DOHH2 (cell line): Measurements from ENCODE around the gene SPIN1.

Experiments used
- H3F3A ChIP-seq: fragments of 200-600 bp; sonication (generic), shearing (Covaris generic); 2 replicates; pipeline ENCODE4 v1.6.0; 2016; ENCODE audit warnings: antibody characterized with exemption, mild to moderate bottlenecking; ENCODE audit not compliant: control insufficient read depth, insufficient read depth
- H3K27ac ChIP-seq: fragments of 200-600 bp; sonication (generic); 2 replicates; pipeline ENCODE4 v1.5.1; 2014; ENCODE audit warnings: low read depth, mild to moderate bottlenecking, low read length, moderate library complexity
- H3K27me3 ChIP-seq: fragments of 200-600 bp; sonication (generic); 2 replicates; pipeline ENCODE4 v1.6.1; 2014; ENCODE audit warnings: mild to moderate bottlenecking, low read length, mixed read lengths; ENCODE audit not compliant: control insufficient read depth
- H3K36me3 ChIP-seq: fragments of 200-600 bp; sonication (generic); 2 replicates; pipeline ENCODE4 v1.6.1; 2014; ENCODE audit warnings: mild to moderate bottlenecking, low read length, moderate library complexity, mixed read lengths; ENCODE audit not compliant: control insufficient read depth
- H3K4me1 ChIP-seq: fragments of 200-600 bp; sonication (generic); 2 replicates; pipeline ENCODE4 v1.6.1; 2014; ENCODE audit warnings: mild to moderate bottlenecking, low read length, mixed read lengths; ENCODE audit not compliant: control insufficient read depth
- H3K4me2 ChIP-seq: fragments of 200-600 bp; sonication (generic); 2 replicates; pipeline ENCODE4 v1.6.0; 2014; ENCODE audit warnings: mild to moderate bottlenecking, low read length, moderate library complexity
- H3K4me3 ChIP-seq: fragments of 200-600 bp; sonication (generic); 2 replicates; pipeline ENCODE4 v1.5.1; 2014; ENCODE audit warnings: mild to moderate bottlenecking, low read length, mixed read lengths
- H3K79me2 ChIP-seq: fragments of 200-600 bp; sonication (generic); 2 replicates; pipeline ENCODE4 v1.6.1; 2014; ENCODE audit warnings: mild to moderate bottlenecking, low read length, mixed read lengths; ENCODE audit not compliant: control insufficient read depth
- H3K9me2 ChIP-seq: fragments of 200-600 bp; sonication (generic); replicated peaks from 2 replicates; pipeline ENCODE4 v1.6.1; 2014; ENCODE audit warnings: mild to moderate bottlenecking, low read length, mixed read lengths; ENCODE audit not compliant: control insufficient read depth
- H3K9me3 ChIP-seq: fragments of 200-600 bp; sonication (generic); 2 replicates; pipeline ENCODE4 v1.6.1; 2014; ENCODE audit warnings: antibody characterized with exemption, low read length, mixed read lengths; ENCODE audit not compliant: control insufficient read depth, insufficient read depth
- H4K20me1 ChIP-seq: fragments of 200-600 bp; sonication (generic); 2 replicates; pipeline ENCODE4 v1.6.0; 2014; ENCODE audit warnings: low read depth, mild to moderate bottlenecking, antibody characterized with exemption, low read length, moderate library complexity; ENCODE audit not compliant: control insufficient read depth, insufficient read depth
- EZH2phosphoT487 ChIP-seq: fragments of 200-600 bp; sonication (generic); IDR thresholded peaks from 2 replicates; pipeline ENCODE4 v1.6.1; 2017; ENCODE audit warnings: borderline replicate concordance, mild to moderate bottlenecking, antibody characterized with exemption, low read length, moderate library complexity, mixed read lengths
- TF ChIP-seq, protein P1 (sequence below): fragments of 200-600 bp; sonication (generic); IDR thresholded peaks from one replicate; pipeline ENCODE4 v1.5.1; 2014; ENCODE audit warnings: antibody characterized with exemption, mild to moderate bottlenecking, low read depth, low read length; ENCODE audit not compliant: poor library complexity, severe bottlenecking

SPIN1 gene

DNA sequence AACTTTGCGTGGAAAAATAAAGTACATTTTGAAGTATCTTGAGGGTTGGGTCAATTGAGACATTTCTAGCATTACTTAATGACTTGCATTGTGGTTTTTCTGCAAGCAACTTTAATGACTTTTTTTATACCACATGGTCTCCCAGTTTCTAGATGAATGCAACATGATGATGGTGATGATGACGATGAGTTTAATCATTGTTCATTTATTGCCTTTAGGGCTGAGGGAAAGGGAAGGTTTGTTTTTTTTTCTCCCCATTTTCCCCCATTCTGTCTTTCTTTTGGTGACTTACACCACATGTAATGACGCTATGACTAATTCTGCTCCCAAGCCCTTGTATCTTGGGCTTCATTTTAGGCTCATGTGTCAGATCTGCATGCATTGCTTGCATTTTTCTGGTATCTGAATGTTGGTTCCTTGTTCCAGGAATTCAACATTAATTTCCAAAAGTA, 89.1 kb downstream of the SPIN1 start:
- H3K27me3 ChIP-seq, result no peaks in the 10 kb centered on the region
- TF ChIP-seq, protein P1, sequence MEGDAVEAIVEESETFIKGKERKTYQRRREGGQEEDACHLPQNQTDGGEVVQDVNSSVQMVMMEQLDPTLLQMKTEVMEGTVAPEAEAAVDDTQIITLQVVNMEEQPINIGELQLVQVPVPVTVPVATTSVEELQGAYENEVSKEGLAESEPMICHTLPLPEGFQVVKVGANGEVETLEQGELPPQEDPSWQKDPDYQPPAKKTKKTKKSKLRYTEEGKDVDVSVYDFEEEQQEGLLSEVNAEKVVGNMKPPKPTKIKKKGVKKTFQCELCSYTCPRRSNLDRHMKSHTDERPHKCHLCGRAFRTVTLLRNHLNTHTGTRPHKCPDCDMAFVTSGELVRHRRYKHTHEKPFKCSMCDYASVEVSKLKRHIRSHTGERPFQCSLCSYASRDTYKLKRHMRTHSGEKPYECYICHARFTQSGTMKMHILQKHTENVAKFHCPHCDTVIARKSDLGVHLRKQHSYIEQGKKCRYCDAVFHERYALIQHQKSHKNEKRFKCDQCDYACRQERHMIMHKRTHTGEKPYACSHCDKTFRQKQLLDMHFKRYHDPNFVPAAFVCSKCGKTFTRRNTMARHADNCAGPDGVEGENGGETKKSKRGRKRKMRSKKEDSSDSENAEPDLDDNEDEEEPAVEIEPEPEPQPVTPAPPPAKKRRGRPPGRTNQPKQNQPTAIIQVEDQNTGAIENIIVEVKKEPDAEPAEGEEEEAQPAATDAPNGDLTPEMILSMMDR, result no peak
- no peak for TF ChIP-seq EZH2phosphoT487
- H3K4me3 ChIP-seq, result no peak overlapping the region
- H3K4me1 ChIP-seq, result no peaks in the 10 kb centered on the region
- H3K9me2 ChIP-seq, result no peaks in the 10 kb centered on the region
- peaks cover 13% of the 10 kb centered on the region; the same call in 1 of the 2 replicates for H3K36me3 ChIP-seq
- no peak overlapping the region for H3K4me2 ChIP-seq
- no peaks in the 10 kb centered on the region for H4K20me1 ChIP-seq
- no peaks in the 10 kb centered on the region for H3K9me3 ChIP-seq
- no peaks in the 10 kb centered on the region for H3F3A ChIP-seq
- no peak overlapping the region for H3K27ac ChIP-seq
- H3K79me2 ChIP-seq, result no peaks in the 10 kb centered on the region

DNA sequence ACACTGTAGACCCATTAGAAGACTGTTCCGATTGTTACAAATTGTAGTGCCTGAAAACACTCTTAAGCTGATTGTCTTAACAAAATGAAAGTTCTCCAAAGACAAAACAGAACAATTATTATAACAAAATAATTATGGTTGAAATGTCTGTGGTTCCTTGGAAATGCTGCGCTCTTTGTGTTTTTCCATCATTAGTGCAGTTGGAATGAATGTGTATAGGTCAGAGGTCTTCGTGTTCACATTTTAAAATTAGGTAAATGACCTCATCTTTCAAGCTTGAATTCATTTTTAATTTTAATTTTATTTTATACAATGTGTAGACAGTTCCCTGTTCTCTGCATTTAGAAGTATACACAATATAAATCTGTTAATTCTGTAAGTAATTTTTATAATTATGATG, 90.0 kb downstream of the SPIN1 start:
- no peaks in the 10 kb centered on the region for H3K27me3 ChIP-seq
- no peaks in the 10 kb centered on the region for H3K9me2 ChIP-seq
- H3K4me3 ChIP-seq, result no peak overlapping the region
- peaks cover 13% of the 10 kb centered on the region; the same call in 1 of the 2 replicates for H3K36me3 ChIP-seq
- H3F3A ChIP-seq, result no peaks in the 10 kb centered on the region
- no peak overlapping the region for H3K27ac ChIP-seq
- H4K20me1 ChIP-seq, result no peaks in the 10 kb centered on the region
- H3K4me2 ChIP-seq, result no peak overlapping the region
- no peaks in the 10 kb centered on the region for H3K9me3 ChIP-seq
- no peaks in the 10 kb centered on the region for H3K4me1 ChIP-seq
- no peaks in the 10 kb centered on the region for H3K79me2 ChIP-seq
- no peak for TF ChIP-seq EZH2phosphoT487
- TF ChIP-seq, protein P1, result no peak

DNA sequence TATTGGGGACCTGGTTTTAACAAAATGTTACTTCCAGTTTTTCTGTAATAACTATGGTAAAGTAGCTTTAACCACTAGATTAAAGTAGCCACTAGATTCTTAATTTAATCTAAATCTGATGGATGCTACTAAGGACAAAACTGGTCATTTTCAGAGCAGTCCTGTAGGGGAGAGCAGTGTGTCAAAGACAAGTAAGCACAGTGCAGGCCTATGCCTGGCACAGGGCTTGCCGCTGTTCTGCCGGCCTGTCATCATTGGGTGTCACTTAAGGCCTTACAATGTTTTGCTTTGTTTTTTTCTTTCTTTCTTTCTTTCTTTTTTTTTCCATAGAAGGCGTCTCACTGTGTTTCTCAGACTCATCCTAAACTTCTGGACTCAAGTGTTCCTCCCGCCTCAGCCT, 93.7 kb downstream of the SPIN1 start:
- Histone ChIP-seq H3K4me1 (no peaks in the 10 kb centered on the region), H3K9me3 (no peaks in the 10 kb centered on the region), H3K36me3 (no peaks in the 10 kb centered on the region), H3K9me2 (no peaks in the 10 kb centered on the region), H3K4me3 (no peak overlapping the region), H3K4me2 (no peak overlapping the region), H4K20me1 (no peaks in the 10 kb centered on the region), H3K27me3 (no peaks in the 10 kb centered on the region), H3K79me2 (no peaks in the 10 kb centered on the region), H3K27ac (no peak overlapping the region), H3F3A (no peaks in the 10 kb centered on the region)
- TF ChIP-seq, protein P1, result no peak
- TF ChIP-seq EZH2phosphoT487, result no peak
